Jurkat, Clone E6-1 (cell line): ENCODE measurements around the gene ETNK2.
"Not testable (repeated sequence)": the region's sequence is repeated elsewhere in the genome, so short reads cannot be mapped to it uniquely, and the experiment has no call there.

Experiments
- DNase-seq: peaks from one replicate; pipeline ENCODE4 v3.0.0-alpha.2; 2011; ENCODE audit warnings: low read depth, low spot score
- H3K4me3 ChIP-seq: 2 replicates; pipeline ENCODE4 v1.5.1; 2011; ENCODE audit warnings: mild to moderate bottlenecking, low read length, control low read depth, moderate library complexity

ETNK2 gene

GRCh38 chr1:204090132-204090531 is 61.7 kb downstream of the ETNK2 start:
- DNase-seq, H3K4me3 ChIP-seq: not testable (repeated sequence)

- no peak overlapping the region for H3K4me3 ChIP-seq
- DNase-seq: no peak
These were observed 62.6 kb downstream of the ETNK2 start for GRCh38 chr1:204089044-204089751.

- no peak for DNase-seq
These were observed 63.2 kb downstream of the ETNK2 start for GRCh38 chr1:204088596-204088995.

GRCh38 chr1:204087893-204088528 is 63.8 kb downstream of the ETNK2 start:
- no peak for DNase-seq
- no peak overlapping the region; the same call in 1 of the 2 replicates for H3K4me3 ChIP-seq

More at GRCh38 chr1:204088596-204088995, 63.2 kb downstream of the ETNK2 start:
- H3K4me3 ChIP-seq: no peak overlapping the region

GRCh38 chr1:204087181-204087892 is 64.5 kb downstream of the ETNK2 start:
- no peak overlapping the region; the same call in 1 of the 2 replicates for H3K4me3 ChIP-seq
- DNase-seq: peak; percentile 83

GRCh38 chr1:204085876-204086275 is 66.0 kb downstream of the ETNK2 start:
- no peak overlapping the region for H3K4me3 ChIP-seq
- DNase-seq: no peak

GRCh38 chr1:204084247-204084772 is 67.5 kb downstream of the ETNK2 start:
- H3K4me3 ChIP-seq: no peak overlapping the region
- DNase-seq: no peak

GRCh38 chr1:204083491-204083890 is 68.4 kb downstream of the ETNK2 start:
- no peak for DNase-seq
- no peak overlapping the region for H3K4me3 ChIP-seq

GRCh38 chr1:204081791-204082513 is 69.9 kb downstream of the ETNK2 start:
- no peak for DNase-seq
- H3K4me3 ChIP-seq: no peak overlapping the region

GRCh38 chr1:204081164-204081790 is 70.6 kb downstream of the ETNK2 start:
- H3K4me3 ChIP-seq: no peak overlapping the region
- DNase-seq: no peak
